ENCODE results near the gene MALSU1. TPM values are rescaled to one million over a fixed set of nuclear protein-coding genes. Genes with fewer than 3 reads are reported as not detected.

MALSU1 gene
- total and polyA plus RNA-seq, 2 experiments from 2014 or later = 61.8 to 92.6 TPM

- Histone ChIP-seq H3K9me3 (ENCODE audit: low read depth) (no peaks in the 10 kb centered on the region), H3K27me3 (no peaks in the 10 kb centered on the region), H3K9me2 (replicated peaks; ENCODE audit: insufficient read depth) (no peaks in the 10 kb centered on the region), H3K36me3 (replicated peaks; ENCODE audit: insufficient read depth, low read depth) (no peaks in the 10 kb centered on the region), H3K27ac (no peak overlapping the region), H3K4me2 (no peak overlapping the region), H4K20me1 (ENCODE audit: insufficient read depth, poor library complexity, severe bottlenecking) (no peaks in the 10 kb centered on the region), H3K79me2 (no peaks in the 10 kb centered on the region), H3K4me3 (no peak overlapping the region), H3K4me1 (ENCODE audit: insufficient read depth) (no peaks in the 10 kb centered on the region), H2AFZ (no peak overlapping the region)
- WGBS (ENCODE audit: low lambda C conversion rate, missing lambda C conversion rate) = 92% methylated on average over 2 of the region's 2 CpGs
- no peak for TF ChIP-seq EZH2 (IDR thresholded peaks at IDR 0.05; ENCODE audit: borderline replicate concordance)
- TF ChIP-seq CTCF (IDR thresholded peaks at IDR 0.05; ENCODE audit: poor library complexity) = no peak
- TF ChIP-seq EZH2phosphoT487 (IDR thresholded peaks at IDR 0.05; ENCODE audit: low read depth, severe bottlenecking, unreplicated experiment) = no peak
- no peak for DNase-seq (ENCODE audit: low spot score)
Observed at GRCh38 chr7:23268167-23268566, 31.0 kb upstream of the MALSU1 start.

GRCh38 chr7:23268746-23269145 is 30.4 kb upstream of the MALSU1 start:
- Histone ChIP-seq H4K20me1 (ENCODE audit: insufficient read depth, poor library complexity, severe bottlenecking) (no peaks in the 10 kb centered on the region), H3K9me3 (ENCODE audit: low read depth) (no peaks in the 10 kb centered on the region), H2AFZ (no peak overlapping the region), H3K4me1 (ENCODE audit: insufficient read depth) (no peaks in the 10 kb centered on the region), H3K27ac (no peak overlapping the region), H3K4me2 (no peak overlapping the region), H3K27me3 (no peaks in the 10 kb centered on the region), H3K9me2 (replicated peaks; ENCODE audit: insufficient read depth) (no peaks in the 10 kb centered on the region), H3K36me3 (replicated peaks; ENCODE audit: insufficient read depth, low read depth) (no peaks in the 10 kb centered on the region), H3K4me3 (no peak overlapping the region), H3K79me2 (no peaks in the 10 kb centered on the region)
- WGBS (ENCODE audit: low lambda C conversion rate, missing lambda C conversion rate) = 89% methylated on average over 4 of the region's 4 CpGs
- no peak for DNase-seq (ENCODE audit: low spot score)
- TF ChIP-seq EZH2phosphoT487 (IDR thresholded peaks at IDR 0.05; ENCODE audit: low read depth, severe bottlenecking, unreplicated experiment) (no peak), CTCF (IDR thresholded peaks at IDR 0.05; ENCODE audit: poor library complexity) (no peak)

- Histone ChIP-seq H2AFZ (no peak overlapping the region), H3K9me3 (ENCODE audit: low read depth) (no peaks in the 10 kb centered on the region), H3K27ac (no peak overlapping the region), H4K20me1 (ENCODE audit: insufficient read depth, poor library complexity, severe bottlenecking) (no peaks in the 10 kb centered on the region), H3K79me2 (no peaks in the 10 kb centered on the region), H3K9me2 (replicated peaks; ENCODE audit: insufficient read depth) (no peaks in the 10 kb centered on the region), H3K27me3 (no peaks in the 10 kb centered on the region), H3K4me2 (no peak overlapping the region), H3K36me3 (replicated peaks; ENCODE audit: insufficient read depth, low read depth) (no peaks in the 10 kb centered on the region), H3K4me3 (no peak overlapping the region), H3K4me1 (ENCODE audit: insufficient read depth) (no peaks in the 10 kb centered on the region)
- DNase-seq (ENCODE audit: low spot score) = no peak
- 96% methylated on average over 2 of the region's 2 CpGs for WGBS (ENCODE audit: low lambda C conversion rate, missing lambda C conversion rate)
- no peak for TF ChIP-seq EZH2phosphoT487 (IDR thresholded peaks at IDR 0.05; ENCODE audit: low read depth, severe bottlenecking, unreplicated experiment)
Observed at GRCh38 chr7:23272275-23272674, 26.9 kb upstream of the MALSU1 start.

- H3K4me3 ChIP-seq = no peak overlapping the region
- H3K9me3 ChIP-seq (ENCODE audit: low read depth) = no peaks in the 10 kb centered on the region
- peak; percentile 96 for DNase-seq (ENCODE audit: low spot score)
- TF ChIP-seq EZH2 (IDR thresholded peaks at IDR 0.05; ENCODE audit: borderline replicate concordance) (no peak), EZH2phosphoT487 (IDR thresholded peaks at IDR 0.05; ENCODE audit: low read depth, severe bottlenecking, unreplicated experiment) (no peak), CTCF (IDR thresholded peaks at IDR 0.05; ENCODE audit: poor library complexity) (peak; percentile 70)
- no peaks in the 10 kb centered on the region for H3K9me2 ChIP-seq (replicated peaks; ENCODE audit: insufficient read depth)
- H4K20me1 ChIP-seq (ENCODE audit: insufficient read depth, poor library complexity, severe bottlenecking) = no peaks in the 10 kb centered on the region
- no peaks in the 10 kb centered on the region for H3K27me3 ChIP-seq
- WGBS (ENCODE audit: low lambda C conversion rate, missing lambda C conversion rate) = 12% methylated on average over 11 of the region's 11 CpGs
- no peaks in the 10 kb centered on the region for H3K36me3 ChIP-seq (replicated peaks; ENCODE audit: insufficient read depth, low read depth)
- peak overlapping the region; percentile 63 for H3K4me2 ChIP-seq
- no peaks in the 10 kb centered on the region for H3K4me1 ChIP-seq (ENCODE audit: insufficient read depth)
- no peaks in the 10 kb centered on the region for H3K79me2 ChIP-seq
- no peak overlapping the region for H2AFZ ChIP-seq
- peak overlapping the region; percentile 66 for H3K27ac ChIP-seq
Observed at GRCh38 chr7:23273141-23273599, 26.0 kb upstream of the MALSU1 start.

All from hepatocyte (in vitro differentiated cells).